OCI-LY1 (cell line): ENCODE results near the gene C1orf87.

Experiments used
- H2AFZ ChIP-seq: fragments of 200-600 bp; sonication (generic), shearing (Covaris generic); 2 replicates; pipeline ENCODE4 v1.6.0; 2014; ENCODE audit warnings: antibody characterized with exemption, mild to moderate bottlenecking, low read length
- H3F3A ChIP-seq: fragments of 200-600 bp; sonication (generic), shearing (Covaris generic); 2 replicates; pipeline ENCODE4 v1.6.0; 2014; ENCODE audit warnings: mild to moderate bottlenecking, antibody characterized with exemption, low read length, moderate library complexity; ENCODE audit not compliant: insufficient read depth
- H3K27ac ChIP-seq: fragments of 200-600 bp; sonication (generic); 2 replicates; pipeline ENCODE4 v1.5.1; 2014; ENCODE audit warnings: low read length, mixed run types, mild to moderate bottlenecking, low read depth; ENCODE audit not compliant: poor library complexity, severe bottlenecking
- H3K27me3 ChIP-seq: fragments of 200-600 bp; sonication (generic); 2 replicates; pipeline ENCODE4 v1.6.0; 2014; ENCODE audit warnings: antibody characterized with exemption, mild to moderate bottlenecking, low read length, moderate library complexity; ENCODE audit not compliant: insufficient read depth
- H3K36me3 ChIP-seq: fragments of 200-600 bp; sonication (generic); 2 replicates; pipeline ENCODE4 v1.6.1; 2014; ENCODE audit warnings: mild to moderate bottlenecking, antibody characterized with exemption, low read length, moderate library complexity, mixed read lengths; ENCODE audit not compliant: insufficient read depth
- H3K4me1 ChIP-seq: fragments of 200-600 bp; sonication (generic); 2 replicates; pipeline ENCODE4 v1.5.1; 2014; ENCODE audit warnings: mild to moderate bottlenecking, low read length, moderate library complexity; ENCODE audit not compliant: insufficient read depth, severe bottlenecking
- H3K4me2 ChIP-seq: fragments of 200-600 bp; sonication (generic), shearing (Covaris generic); 2 replicates; pipeline ENCODE4 v1.6.1; 2014; ENCODE audit warnings: low read length
- H3K4me3 ChIP-seq: fragments of 200-600 bp; sonication (generic); 2 replicates; pipeline ENCODE4 v1.5.1; 2014; ENCODE audit warnings: low read length, low read depth, mild to moderate bottlenecking, mixed read lengths; ENCODE audit not compliant: poor library complexity, severe bottlenecking
- H3K79me2 ChIP-seq: fragments of 200-600 bp; shearing (Covaris generic); 2 replicates; pipeline ENCODE4 v1.6.1; 2016; ENCODE audit warnings: mixed run types, low read length, mixed read lengths; ENCODE audit not compliant: insufficient read depth
- H3K9ac ChIP-seq: fragments of 200-600 bp; sonication (generic), shearing (Covaris generic); 2 replicates; pipeline ENCODE4 v1.6.1; 2014; ENCODE audit warnings: mild to moderate bottlenecking, low read length, mixed read lengths
- H3K9me2 ChIP-seq: fragments of 200-600 bp; sonication (generic), shearing (Covaris generic); 2 replicates; pipeline ENCODE4 v1.6.1; 2014; ENCODE audit warnings: low read depth, mild to moderate bottlenecking, low read length, mixed read lengths
- H3K9me3 ChIP-seq: fragments of 200-600 bp; shearing (Covaris generic); 2 replicates; pipeline ENCODE4 v1.6.1; 2014; ENCODE audit warnings: low read length, mixed read lengths
- H4K20me1 ChIP-seq: fragments of 200-600 bp; sonication (generic), shearing (Covaris generic); 2 replicates; pipeline ENCODE4 v1.6.0; 2016; ENCODE audit warnings: mild to moderate bottlenecking, low read length; ENCODE audit not compliant: insufficient read depth
- CTCF ChIP-seq: fragments of 200-600 bp; sonication (generic), shearing (Covaris generic); IDR thresholded peaks from 2 replicates; pipeline ENCODE4 v1.5.1; 2017; ENCODE audit warnings: mild to moderate bottlenecking, antibody characterized with exemption, low read length, moderate library complexity, mixed read lengths
- EZH2 ChIP-seq: fragments of 200-600 bp; sonication (generic), shearing (Covaris generic); IDR thresholded peaks from 2 replicates; pipeline ENCODE4 v1.8.0; 2017; ENCODE audit warnings: borderline replicate concordance, mixed run types, mild to moderate bottlenecking, antibody characterized with exemption, low read length, moderate library complexity, mixed read lengths

Gene C1orf87

DNA sequence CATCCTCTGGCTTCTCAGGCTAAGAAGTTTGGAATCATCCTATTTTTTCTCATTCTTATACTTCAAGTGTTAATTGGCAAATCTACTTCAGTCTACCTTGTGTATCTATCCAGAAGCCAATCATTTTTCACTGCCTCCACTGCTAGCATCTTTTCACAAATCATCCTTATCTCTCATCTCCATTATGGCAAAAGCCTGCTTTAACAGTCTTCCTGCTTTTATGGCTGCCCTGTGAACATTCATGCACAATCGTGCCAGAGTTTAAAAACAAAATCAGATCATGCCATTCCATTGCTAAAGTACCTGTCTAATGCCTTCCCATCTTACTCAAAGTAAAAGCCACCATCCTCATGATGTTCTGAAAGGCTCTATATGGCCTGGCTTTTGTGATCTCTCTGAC, 127.8 kb downstream of the C1orf87 start:
- no peaks in the 10 kb centered on the region for H4K20me1 ChIP-seq
- H3K36me3 ChIP-seq: no peaks in the 10 kb centered on the region
- no peaks in the 10 kb centered on the region for H3K9me3 ChIP-seq
- H3F3A ChIP-seq: no peaks in the 10 kb centered on the region
- no peak overlapping the region for H3K4me3 ChIP-seq
- H3K79me2 ChIP-seq: no peaks in the 10 kb centered on the region
- H3K4me1 ChIP-seq: no peaks in the 10 kb centered on the region
- no peak overlapping the region for H3K4me2 ChIP-seq
- no peak overlapping the region for H3K27ac ChIP-seq
- no peaks in the 10 kb centered on the region for H3K27me3 ChIP-seq
- no peak overlapping the region for H3K9ac ChIP-seq
- H3K9me2 ChIP-seq: no peaks in the 10 kb centered on the region
- no peak overlapping the region for H2AFZ ChIP-seq
- TF ChIP-seq EZH2 (no peak), CTCF (no peak)
